Loucy (cell line): ENCODE results near the gene ARID1B.

ENCODE experiments used
- H2AFZ ChIP-seq: fragments of 200-600 bp; sonication (generic); 2 replicates; pipeline ENCODE4 v1.6.0; 2016; ENCODE audit warnings: antibody characterized with exemption, mild to moderate bottlenecking, low read length, moderate library complexity
- H3F3A ChIP-seq: fragments of 200-600 bp; 2 replicates; pipeline ENCODE4 v1.6.0; 2016; ENCODE audit warnings: antibody characterized with exemption, low read depth, mild to moderate bottlenecking
- H3K27me3 ChIP-seq: fragments of 200-600 bp; sonication (generic); 2 replicates; pipeline ENCODE4 v1.6.1; 2014; ENCODE audit warnings: low read length, mild to moderate bottlenecking; ENCODE audit not compliant: insufficient read depth, poor library complexity, severe bottlenecking
- H3K36me3 ChIP-seq: fragments of 200-600 bp; sonication (generic); 2 replicates; pipeline ENCODE4 v1.6.1; 2016; ENCODE audit warnings: low read length; ENCODE audit not compliant: insufficient read depth
- H3K4me1 ChIP-seq: fragments of 200-600 bp; sonication (generic); 2 replicates; pipeline ENCODE4 v1.5.1; 2014; ENCODE audit warnings: low read length, mild to moderate bottlenecking; ENCODE audit not compliant: insufficient read depth, poor library complexity, severe bottlenecking
- H3K4me2 ChIP-seq: fragments of 200-600 bp; sonication (generic); 2 replicates; pipeline ENCODE4 v1.6.0; 2014; ENCODE audit warnings: antibody characterized with exemption, low read length, low read depth, mild to moderate bottlenecking; ENCODE audit not compliant: poor library complexity, severe bottlenecking
- H3K4me3 ChIP-seq: fragments of 200-600 bp; sonication (generic); 2 replicates; pipeline ENCODE4 v1.5.1; 2014; ENCODE audit warnings: low read length, mild to moderate bottlenecking, mixed read lengths; ENCODE audit not compliant: poor library complexity, severe bottlenecking
- H3K79me2 ChIP-seq: fragments of 200-600 bp; sonication (generic); 2 replicates; pipeline ENCODE4 v1.6.1; 2014; ENCODE audit warnings: low read length; ENCODE audit not compliant: insufficient read depth
- H3K9ac ChIP-seq: fragments of 200-600 bp; sonication (generic); 2 replicates; pipeline ENCODE4 v1.6.0; 2014; ENCODE audit warnings: mild to moderate bottlenecking, low read depth, low read length, moderate library complexity; ENCODE audit not compliant: poor library complexity, severe bottlenecking
- H3K9me2 ChIP-seq: fragments of 200-600 bp; sonication (generic); replicated peaks from 2 replicates; pipeline ENCODE4 v1.6.1; 2016; ENCODE audit warnings: low read depth, low read length, mixed read lengths
- H3K9me3 ChIP-seq: fragments of 200-600 bp; sonication (generic); 2 replicates; pipeline ENCODE4 v1.6.1; 2014; ENCODE audit warnings: mild to moderate bottlenecking, antibody characterized with exemption, low read length, low read depth; ENCODE audit not compliant: insufficient read depth
- H4K20me1 ChIP-seq: fragments of 200-600 bp; sonication (generic); 2 replicates; pipeline ENCODE4 v1.6.0; 2014; ENCODE audit warnings: antibody characterized with exemption, low read length, mild to moderate bottlenecking; ENCODE audit not compliant: insufficient read depth, poor library complexity, severe bottlenecking
- CTCF ChIP-seq: fragments of 200-600 bp; sonication (generic); conservative IDR thresholded peaks from 2 replicates; pipeline ENCODE4 v1.5.1; 2014; ENCODE audit warnings: mild to moderate bottlenecking, antibody characterized with exemption, low read length
- EZH2phosphoT487 ChIP-seq: fragments of 200-600 bp; IDR thresholded peaks from 2 replicates; pipeline ENCODE4 v1.6.1; 2018; ENCODE audit warnings: antibody characterized with exemption, mild to moderate bottlenecking, moderate library complexity, borderline replicate concordance

ARID1B gene

DNA sequence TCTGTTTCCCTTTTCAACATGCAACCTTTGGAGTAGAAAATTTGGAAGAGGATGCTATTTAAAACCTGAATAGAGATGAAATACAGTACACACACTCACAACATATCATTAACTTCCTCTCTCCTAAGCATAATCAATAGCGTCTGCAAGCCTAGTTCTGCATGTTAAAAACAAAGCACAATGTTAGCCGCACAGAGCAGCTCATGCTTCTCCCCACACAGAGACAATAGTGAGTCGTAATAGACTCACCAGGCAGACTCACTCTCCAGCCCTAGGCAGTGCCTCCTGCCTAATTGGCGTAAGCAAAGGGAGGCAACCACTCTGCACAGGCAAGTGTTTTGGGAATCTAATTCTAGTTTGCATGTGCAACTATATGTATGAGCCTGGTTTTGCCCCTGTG lies 45.8 kb upstream of the ARID1B start:
- no peak overlapping the region for H3K9ac ChIP-seq
- H3K27me3 ChIP-seq = no peaks in the 10 kb centered on the region
- no peaks in the 10 kb centered on the region for H3K79me2 ChIP-seq
- no peak overlapping the region for H3K4me2 ChIP-seq
- H3K36me3 ChIP-seq = no peaks in the 10 kb centered on the region
- no peaks in the 10 kb centered on the region for H3K9me3 ChIP-seq
- no peaks in the 10 kb centered on the region for H3F3A ChIP-seq
- H4K20me1 ChIP-seq = no peaks in the 10 kb centered on the region
- no peak overlapping the region for H3K4me3 ChIP-seq
- no peaks in the 10 kb centered on the region for H3K9me2 ChIP-seq
- no peaks in the 10 kb centered on the region for H3K4me1 ChIP-seq
- H2AFZ ChIP-seq = no peak overlapping the region
- no peak for TF ChIP-seq EZH2phosphoT487
- TF ChIP-seq CTCF = no peak

DNA sequence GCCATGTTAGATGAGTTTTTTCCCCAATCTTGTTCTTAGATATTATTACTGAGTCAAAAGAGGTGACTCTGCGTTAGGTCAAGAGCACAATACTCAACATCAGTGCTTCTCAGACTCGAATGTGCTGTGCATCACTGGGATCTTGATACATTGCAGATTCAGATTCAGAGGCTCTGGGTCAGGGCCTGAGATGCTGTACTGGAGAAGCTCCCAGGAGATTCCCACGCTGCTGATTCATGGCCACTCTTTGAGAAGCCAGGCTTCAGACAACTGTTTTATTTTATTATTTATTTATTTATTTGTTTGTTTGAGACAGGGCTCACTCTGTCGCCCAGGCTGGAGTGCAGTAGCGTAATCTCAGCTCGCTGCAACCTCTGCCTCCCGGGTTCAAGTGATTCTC lies 41.4 kb upstream of the ARID1B start:
- Histone ChIP-seq H3K4me3 (no peak overlapping the region), H3K79me2 (no peaks in the 10 kb centered on the region), H4K20me1 (no peaks in the 10 kb centered on the region), H3K9me3 (0 out of 2 replicates have a peak, but pooled peaks cover 2% of the 10 kb centered on the region), H3K4me2 (no peak overlapping the region), H3F3A (no peaks in the 10 kb centered on the region), H3K9me2 (no peaks in the 10 kb centered on the region), H3K27me3 (no peaks in the 10 kb centered on the region), H3K9ac (no peak overlapping the region), H3K36me3 (no peaks in the 10 kb centered on the region), H3K4me1 (no peaks in the 10 kb centered on the region), H2AFZ (no peak overlapping the region)
- TF ChIP-seq CTCF (no peak), EZH2phosphoT487 (no peak)

GRCh38 chr6:156740604-156741003 lies 36.6 kb upstream of the ARID1B start:
- Histone ChIP-seq H3K27me3 (no peaks in the 10 kb centered on the region), H3K4me2 (no peak overlapping the region)

More at GRCh38 chr6:156740604-156741003, 36.6 kb upstream of the ARID1B start:
- no peaks in the 10 kb centered on the region for H3K36me3 ChIP-seq
- H3K9me2 ChIP-seq = no peaks in the 10 kb centered on the region
- H3F3A ChIP-seq = no peaks in the 10 kb centered on the region
- H3K9me3 ChIP-seq = 0 out of 2 replicates have a peak, but pooled peaks cover 4% of the 10 kb centered on the region
- no peak overlapping the region for H2AFZ ChIP-seq
- H4K20me1 ChIP-seq = no peaks in the 10 kb centered on the region
- H3K9ac ChIP-seq = no peak overlapping the region
- H3K4me3 ChIP-seq = no peak overlapping the region
- no peaks in the 10 kb centered on the region for H3K79me2 ChIP-seq
- H3K4me1 ChIP-seq = no peaks in the 10 kb centered on the region
- TF ChIP-seq CTCF (no peak), EZH2phosphoT487 (no peak)
